ENCODE measurements around the gene C3orf33. TPM values are rescaled to one million over a fixed set of nuclear protein-coding genes. Genes with fewer than 3 reads are reported as not detected.
"Not testable (repeated sequence)": the region's sequence is repeated elsewhere in the genome, so short reads cannot be mapped to it uniquely, and the experiment has no call there.

C3orf33 gene
- total RNA-seq, 2 experiments from 2014 or later = 1.5 to 1.6 TPM

GRCh38 chr3:155828490-155829098, 22.5 kb upstream of the C3orf33 start:
- DNase-seq; H3K27me3 Mint-ChIP-seq; H3K9me3 Mint-ChIP-seq (ENCODE audit: low read depth); ATAC-seq; H3K4me1 Mint-ChIP-seq; POLR2A ChIA-PET; H3K4me3 Mint-ChIP-seq; H3K36me3 Mint-ChIP-seq (ENCODE audit: low read depth); H3K27ac Mint-ChIP-seq; intact Hi-C loops (cut with DNase I, micrococcal nuclease): not testable (repeated sequence)
- CTCF ChIA-PET = interaction anchor here (1.6 kb wide), 1 partner anchor 22 kb away, joined by 4 read pairs; the partner anchor contains the start of gene C3orf33

GRCh38 chr3:155815030-155815545, 9.0 kb upstream of the C3orf33 start:
- no peaks in the 10 kb centered on the region for H3K36me3 Mint-ChIP-seq (ENCODE audit: low read depth)
- CTCF ChIA-PET = interaction anchor here (0.9 to 1.2 kb wide), 2 partner anchors 9 to 34 kb away, joined by 3 to 5 read pairs; partner anchors contain the start of gene C3orf33
- no peak overlapping the region for H3K27ac Mint-ChIP-seq
- POLR2A ChIA-PET = no interaction called here
- no peak overlapping the region for H3K4me3 Mint-ChIP-seq
- H3K4me1 Mint-ChIP-seq = no peaks in the 10 kb centered on the region
- no peaks in the 10 kb centered on the region for H3K9me3 Mint-ChIP-seq (ENCODE audit: low read depth)
- H3K27me3 Mint-ChIP-seq = peaks cover 3% of the 10 kb centered on the region
- no peak for ATAC-seq
- no peak for DNase-seq
- intact Hi-C loops (cut with DNase I, micrococcal nuclease) = loop anchor here in 1 of 2 experiments (2.0 kb wide), 1 partner anchor 30 kb away; no protein-coding TSS in a partner anchor

GRCh38 chr3:155813224-155813623, 7.1 kb upstream of the C3orf33 start:
- CTCF ChIA-PET; H3K36me3 Mint-ChIP-seq (ENCODE audit: low read depth); H3K9me3 Mint-ChIP-seq (ENCODE audit: low read depth); ATAC-seq; DNase-seq; POLR2A ChIA-PET; intact Hi-C loops (cut with DNase I, micrococcal nuclease); H3K27ac Mint-ChIP-seq; H3K27me3 Mint-ChIP-seq; H3K4me3 Mint-ChIP-seq; H3K4me1 Mint-ChIP-seq: not testable (repeated sequence)

DNA sequence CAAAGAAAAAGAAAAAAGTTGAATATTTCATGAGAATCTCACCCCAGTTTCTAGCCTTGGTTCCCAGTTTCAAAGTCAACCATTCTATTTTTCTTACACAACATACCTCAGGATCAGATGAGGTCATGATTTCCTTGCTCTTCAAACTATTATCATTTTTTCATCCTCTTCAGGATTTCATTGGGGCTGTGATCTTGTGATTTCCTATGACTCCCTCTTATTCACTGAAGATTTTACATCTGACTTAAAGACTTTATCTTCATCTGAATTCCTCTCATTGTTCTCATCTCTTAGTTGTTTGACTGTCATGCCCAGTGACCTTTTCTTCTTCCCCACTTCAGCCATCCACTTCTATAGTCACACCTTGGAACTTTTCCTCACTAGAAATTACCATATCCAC, 3.1 kb upstream of the C3orf33 start:
- no peak for DNase-seq
- ChIA-PET POLR2A (no interaction called here), CTCF (no interaction called here)
- Mint-ChIP-seq H3K36me3 (ENCODE audit: low read depth) (no peaks in the 10 kb centered on the region), H3K27ac (no peak overlapping the region), H3K4me1 (peaks cover 10% of the 10 kb centered on the region), H3K4me3 (no peak overlapping the region), H3K27me3 (peaks cover 9% of the 10 kb centered on the region), H3K9me3 (ENCODE audit: low read depth) (no peaks in the 10 kb centered on the region)
- intact Hi-C loops (cut with DNase I, micrococcal nuclease) = no loop called here
- no peak for ATAC-seq

GRCh38 chr3:155807823-155808222, 1.7 kb upstream of the C3orf33 start:
- H3K27me3 Mint-ChIP-seq = peaks cover 9% of the 10 kb centered on the region
- no peak overlapping the region for H3K4me3 Mint-ChIP-seq
- no peaks in the 10 kb centered on the region for H3K9me3 Mint-ChIP-seq (ENCODE audit: low read depth)
- no peak for ATAC-seq
- CTCF ChIA-PET = no interaction called here
- H3K27ac Mint-ChIP-seq = no peak overlapping the region
- intact Hi-C loops (cut with DNase I, micrococcal nuclease) = loop anchor here (2.0 kb wide), 3 partner anchors 47 to 63 kb away; partner anchors contain the start of genes GMPS (in 1 of the 2), PLCH1 (in 1 of the 2) and SLC33A1 (in 1 of the 2)
- peaks cover 3% of the 10 kb centered on the region for H3K36me3 Mint-ChIP-seq (ENCODE audit: low read depth)
- DNase-seq = no peak
- H3K4me1 Mint-ChIP-seq = peaks cover 10% of the 10 kb centered on the region
- POLR2A ChIA-PET = no interaction called here

GRCh38 chr3:155805204-155805801, 775 bp downstream of the C3orf33 start:
- peak overlapping the region; percentile 84 for H3K27ac Mint-ChIP-seq
- H3K27me3 Mint-ChIP-seq = peaks cover 6% of the 10 kb centered on the region
- ChIA-PET CTCF (interaction anchor here (0.5 to 2.8 kb wide), 41 partner anchors 9 to 739 kb away, joined by 3 to 19 read pairs (median 5); partner anchors contain the start of genes GMPS and SLC33A1), POLR2A (interaction anchor here (0.6 to 2.6 kb wide), 5 partner anchors 48 to 68 kb away, joined by 3 to 19 read pairs (median 5); partner anchors contain the start of genes GMPS and PLCH1)
- ATAC-seq (peak; percentile 28), DNase-seq (peak; percentile 54)
- no peaks in the 10 kb centered on the region for H3K9me3 Mint-ChIP-seq (ENCODE audit: low read depth)
- intact Hi-C loops (cut with DNase I, micrococcal nuclease) = no loop called here
- peaks cover 11% of the 10 kb centered on the region for H3K36me3 Mint-ChIP-seq (ENCODE audit: low read depth)
- H3K4me3 Mint-ChIP-seq = peak overlapping the region; percentile 81
- peaks cover 10% of the 10 kb centered on the region for H3K4me1 Mint-ChIP-seq

GRCh38 chr3:155804323-155804722, 1.8 kb downstream of the C3orf33 start:
- Mint-ChIP-seq H3K27me3 (peaks cover 3% of the 10 kb centered on the region), H3K9me3 (ENCODE audit: low read depth) (no peaks in the 10 kb centered on the region), H3K36me3 (ENCODE audit: low read depth) (peaks cover 17% of the 10 kb centered on the region), H3K4me3 (no peak overlapping the region), H3K4me1 (peaks cover 10% of the 10 kb centered on the region), H3K27ac (no peak overlapping the region)
- ATAC-seq (no peak), DNase-seq (no peak)
- ChIA-PET POLR2A (no interaction called here), CTCF (interaction anchor here (2.8 kb wide), 1 partner anchor 68 kb away, joined by 13 read pairs; no protein-coding TSS in a partner anchor)
- intact Hi-C loops (cut with DNase I, micrococcal nuclease) = no loop called here

DNA sequence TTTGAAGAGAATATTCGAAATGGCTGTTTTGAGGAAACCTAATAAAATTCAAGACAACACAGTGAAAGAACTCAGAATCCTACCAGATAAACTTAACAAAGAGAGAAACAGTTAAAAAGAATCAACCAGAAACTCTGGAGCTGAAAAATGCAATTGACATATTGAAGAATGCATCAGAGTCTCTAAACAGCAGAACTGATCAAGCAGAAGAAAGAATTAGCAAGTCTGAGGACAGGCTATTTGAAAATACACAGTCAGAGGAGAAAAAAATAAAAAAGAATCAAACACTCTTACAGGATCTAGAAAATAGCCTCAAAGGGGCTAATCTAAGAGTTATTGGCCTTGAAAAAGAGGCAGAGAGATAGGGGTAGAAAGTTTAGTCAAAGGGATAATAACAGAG, 13.5 kb downstream of the C3orf33 start:
- H3K36me3 Mint-ChIP-seq (ENCODE audit: low read depth) = peaks cover 34% of the 10 kb centered on the region
- H3K4me1 Mint-ChIP-seq = no peaks in the 10 kb centered on the region
- H3K9me3 Mint-ChIP-seq (ENCODE audit: low read depth) = peaks cover 12% of the 10 kb centered on the region
- no peaks in the 10 kb centered on the region for H3K27me3 Mint-ChIP-seq
- H3K27ac Mint-ChIP-seq = no peak overlapping the region
- intact Hi-C loops (cut with DNase I, micrococcal nuclease) = no loop called here
- H3K4me3 Mint-ChIP-seq = no peak overlapping the region
- DNase-seq (no peak), ATAC-seq (no peak)
- POLR2A ChIA-PET = no interaction called here
- CTCF ChIA-PET = interaction anchor here (2.4 kb wide), 1 partner anchor 13 kb away, joined by 10 read pairs; the partner anchor contains the start of gene C3orf33

- H3K36me3 Mint-ChIP-seq (ENCODE audit: low read depth) = peaks cover 25% of the 10 kb centered on the region
- intact Hi-C loops (cut with DNase I, micrococcal nuclease) = no loop called here
- POLR2A ChIA-PET = no interaction called here
- no peak overlapping the region for H3K27ac Mint-ChIP-seq
- ATAC-seq (peak; percentile 44), DNase-seq (peak; percentile 23)
- no peaks in the 10 kb centered on the region for H3K27me3 Mint-ChIP-seq
- H3K4me3 Mint-ChIP-seq = no peak overlapping the region
- peaks cover 3% of the 10 kb centered on the region for H3K4me1 Mint-ChIP-seq
- CTCF ChIA-PET = interaction anchor here (2.4 kb wide), 1 partner anchor 15 kb away, joined by 8 read pairs; the partner anchor contains the start of gene C3orf33
- peaks cover 12% of the 10 kb centered on the region for H3K9me3 Mint-ChIP-seq (ENCODE audit: low read depth)
These were observed 14.9 kb downstream of the C3orf33 start for GRCh38 chr3:155791190-155791589.

DNA sequence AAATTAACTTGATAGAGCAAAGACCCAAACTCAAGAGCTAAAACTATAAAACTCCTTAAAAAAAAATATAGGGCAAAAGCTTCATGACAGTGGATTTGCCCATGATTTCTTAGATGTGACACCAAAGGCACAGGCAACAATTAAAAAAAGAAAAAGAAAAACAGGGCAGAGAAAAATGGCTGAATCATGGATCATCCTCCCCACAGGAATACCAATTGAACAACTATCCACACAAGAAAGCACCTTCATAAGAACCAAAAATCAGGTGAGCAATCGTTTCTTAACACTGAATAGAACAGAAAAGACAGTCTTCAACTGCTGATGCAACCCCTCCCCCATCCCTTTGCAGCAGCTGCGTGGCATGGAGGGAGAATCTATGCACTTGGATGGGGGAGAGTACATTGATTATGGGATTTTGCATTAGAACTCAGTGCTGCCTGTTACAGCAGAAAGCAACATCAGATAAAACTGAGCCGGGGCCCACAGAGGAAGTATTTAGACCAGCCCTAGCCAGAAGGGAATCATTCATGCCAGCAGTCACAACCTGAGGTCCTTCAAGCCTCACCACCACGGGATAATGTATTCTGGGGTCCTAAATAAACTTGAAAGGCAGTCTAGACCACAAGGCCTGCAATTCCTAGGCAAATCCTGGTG, 15.7 kb downstream of the C3orf33 start:
- DNase-seq (no peak), ATAC-seq (no peak)
- POLR2A ChIA-PET = no interaction called here
- Mint-ChIP-seq H3K4me1 (peaks cover 11% of the 10 kb centered on the region), H3K27ac (no peak overlapping the region), H3K27me3 (no peaks in the 10 kb centered on the region), H3K36me3 (ENCODE audit: low read depth) (peaks cover 21% of the 10 kb centered on the region), H3K4me3 (no peak overlapping the region), H3K9me3 (ENCODE audit: low read depth) (peaks cover 12% of the 10 kb centered on the region)
- CTCF ChIA-PET = interaction anchor here (2.4 kb wide), 1 partner anchor 16 kb away, joined by 8 read pairs; the partner anchor contains the start of gene C3orf33
- intact Hi-C loops (cut with DNase I, micrococcal nuclease) = no loop called here

GRCh38 chr3:155785662-155786295, 20.3 kb downstream of the C3orf33 start:
- ATAC-seq = no peak
- Mint-ChIP-seq H3K27me3 (no peaks in the 10 kb centered on the region), H3K4me1 (peaks cover 12% of the 10 kb centered on the region), H3K9me3 (ENCODE audit: low read depth) (peaks cover 6% of the 10 kb centered on the region), H3K36me3 (ENCODE audit: low read depth) (peaks cover 24% of the 10 kb centered on the region), H3K27ac (no peak overlapping the region), H3K4me3 (no peak overlapping the region)
- intact Hi-C loops (cut with DNase I, micrococcal nuclease) = no loop called here
- DNase-seq = no peak
- ChIA-PET POLR2A (no interaction called here), CTCF (interaction anchor here (0.6 to 1.3 kb wide), 3 partner anchors 20 to 151 kb away, joined by 3 to 5 read pairs (median 3); partner anchors contain the start of gene C3orf33)
